Measurements from ENCODE around the gene KCNA5. TPM values are rescaled to one million over a fixed set of nuclear protein-coding genes. Genes with fewer than 3 reads are reported as not detected.

Gene KCNA5
- total RNA-seq, 3 donors from 2014 or later: 0.44 to 0.66 TPM; not detected in 1

DNA sequence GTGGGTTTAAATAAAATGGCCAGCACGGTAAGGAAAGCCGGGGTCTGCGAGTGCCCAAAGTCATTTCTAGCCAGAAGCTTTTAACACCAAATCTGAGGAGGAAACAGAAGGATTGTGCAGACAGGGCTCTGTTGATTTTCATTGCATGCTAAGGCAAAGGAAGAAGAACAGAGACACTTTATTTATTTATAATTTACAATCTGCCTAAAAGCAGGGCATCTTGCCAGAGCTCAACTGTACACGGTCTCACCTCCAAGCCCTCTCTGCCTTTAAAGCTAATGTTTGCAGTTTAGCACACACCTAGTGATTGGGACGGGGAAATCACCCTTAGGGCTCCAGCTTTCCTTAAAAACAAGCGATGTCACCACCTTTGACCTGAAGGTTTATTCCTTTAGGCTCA is 4.0 kb downstream of the KCNA5 start:
- Histone ChIP-seq H3K4me1 (no peaks in the 10 kb centered on the region), H3K36me3 (no peaks in the 10 kb centered on the region), H3K4me3 (no peak overlapping the region), H3K27me3 (peaks cover 0 to 46% of the 10 kb centered on the region in 2 donors), H3K9me3 (no peaks in the 10 kb centered on the region), H3K27ac (no peak overlapping the region)
- TF ChIP-seq POLR2AphosphoS5 (IDR thresholded peaks at IDR 0.05): no peak
- no peak for TF ChIP-seq POLR2A (IDR thresholded peaks at IDR 0.05)
- TF ChIP-seq, protein P1, sequence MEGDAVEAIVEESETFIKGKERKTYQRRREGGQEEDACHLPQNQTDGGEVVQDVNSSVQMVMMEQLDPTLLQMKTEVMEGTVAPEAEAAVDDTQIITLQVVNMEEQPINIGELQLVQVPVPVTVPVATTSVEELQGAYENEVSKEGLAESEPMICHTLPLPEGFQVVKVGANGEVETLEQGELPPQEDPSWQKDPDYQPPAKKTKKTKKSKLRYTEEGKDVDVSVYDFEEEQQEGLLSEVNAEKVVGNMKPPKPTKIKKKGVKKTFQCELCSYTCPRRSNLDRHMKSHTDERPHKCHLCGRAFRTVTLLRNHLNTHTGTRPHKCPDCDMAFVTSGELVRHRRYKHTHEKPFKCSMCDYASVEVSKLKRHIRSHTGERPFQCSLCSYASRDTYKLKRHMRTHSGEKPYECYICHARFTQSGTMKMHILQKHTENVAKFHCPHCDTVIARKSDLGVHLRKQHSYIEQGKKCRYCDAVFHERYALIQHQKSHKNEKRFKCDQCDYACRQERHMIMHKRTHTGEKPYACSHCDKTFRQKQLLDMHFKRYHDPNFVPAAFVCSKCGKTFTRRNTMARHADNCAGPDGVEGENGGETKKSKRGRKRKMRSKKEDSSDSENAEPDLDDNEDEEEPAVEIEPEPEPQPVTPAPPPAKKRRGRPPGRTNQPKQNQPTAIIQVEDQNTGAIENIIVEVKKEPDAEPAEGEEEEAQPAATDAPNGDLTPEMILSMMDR (IDR thresholded peaks at IDR 0.05): no peak
- intact Hi-C loops (cut with DNase I; ENCODE audit: low total_unique reads): no loop called here
- DNase-seq (ENCODE audit: low spot score in 2 of 2): no peak

DNA sequence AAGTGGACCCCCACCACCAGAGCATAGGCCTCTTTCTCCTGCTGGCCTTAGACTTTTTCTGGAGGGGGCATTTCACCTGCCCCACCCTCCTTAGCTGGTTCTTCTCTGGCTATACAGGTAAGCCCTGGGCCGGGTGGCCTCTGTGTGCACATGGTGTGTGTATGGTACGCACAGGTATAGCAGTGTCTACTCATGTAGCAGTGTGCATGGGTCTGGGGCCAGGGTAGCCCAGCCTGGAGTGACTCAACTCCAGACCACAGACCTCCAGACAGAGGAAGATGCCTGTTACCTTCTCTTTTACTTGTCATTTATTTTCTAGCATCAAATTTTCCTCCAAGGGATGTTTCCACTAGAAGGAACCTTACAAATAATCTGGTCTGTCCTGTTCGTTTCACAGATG is 6.9 kb downstream of the KCNA5 start:
- Histone ChIP-seq H3K4me3 (no peak overlapping the region), H3K4me1 (no peaks in the 10 kb centered on the region), H3K27ac (no peak overlapping the region), H3K9me3 (no peaks in the 10 kb centered on the region), H3K36me3 (no peaks in the 10 kb centered on the region), H3K27me3 (peaks cover 0 to 20% of the 10 kb centered on the region in 2 donors)
- DNase-seq (ENCODE audit: low spot score in 2 of 2): no peak
- intact Hi-C loops (cut with DNase I; ENCODE audit: low total_unique reads): no loop called here
- TF ChIP-seq POLR2A (IDR thresholded peaks at IDR 0.05): no peak
- TF ChIP-seq, protein P1 (IDR thresholded peaks at IDR 0.05): no peak
- no peak for TF ChIP-seq POLR2AphosphoS5 (IDR thresholded peaks at IDR 0.05)

DNA sequence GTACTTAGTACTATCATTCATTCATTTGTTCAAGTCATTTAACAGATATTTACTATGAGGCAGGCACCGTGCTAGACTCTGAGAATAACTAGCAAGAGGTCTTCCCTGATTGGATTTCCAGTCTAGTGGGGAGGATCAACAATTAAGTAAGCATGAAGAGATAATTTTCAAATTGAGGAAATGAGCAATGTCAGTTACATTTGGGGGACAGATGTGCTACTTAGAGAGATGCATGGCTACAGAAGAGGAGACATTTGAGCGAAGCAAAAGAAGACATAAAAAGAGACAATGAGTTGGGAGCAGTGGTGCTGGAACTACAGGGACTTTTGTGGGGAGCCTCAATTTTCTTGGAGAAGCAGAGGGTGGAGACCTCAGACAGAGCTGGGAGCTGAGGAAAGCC is 7.7 kb downstream of the KCNA5 start:
- Histone ChIP-seq H3K27ac (no peak overlapping the region), H3K36me3 (no peaks in the 10 kb centered on the region), H3K4me1 (no peaks in the 10 kb centered on the region), H3K4me3 (no peak overlapping the region), H3K27me3 (peaks cover 0 to 12% of the 10 kb centered on the region in 2 donors), H3K9me3 (no peaks in the 10 kb centered on the region)
- TF ChIP-seq POLR2A (IDR thresholded peaks at IDR 0.05) (no peak), POLR2AphosphoS5 (IDR thresholded peaks at IDR 0.05) (no peak)
- TF ChIP-seq, protein P1 (IDR thresholded peaks at IDR 0.05): no peak
- no peak for DNase-seq (ENCODE audit: low spot score in 2 of 2)
- intact Hi-C loops (cut with DNase I; ENCODE audit: low total_unique reads): no loop called here

DNA sequence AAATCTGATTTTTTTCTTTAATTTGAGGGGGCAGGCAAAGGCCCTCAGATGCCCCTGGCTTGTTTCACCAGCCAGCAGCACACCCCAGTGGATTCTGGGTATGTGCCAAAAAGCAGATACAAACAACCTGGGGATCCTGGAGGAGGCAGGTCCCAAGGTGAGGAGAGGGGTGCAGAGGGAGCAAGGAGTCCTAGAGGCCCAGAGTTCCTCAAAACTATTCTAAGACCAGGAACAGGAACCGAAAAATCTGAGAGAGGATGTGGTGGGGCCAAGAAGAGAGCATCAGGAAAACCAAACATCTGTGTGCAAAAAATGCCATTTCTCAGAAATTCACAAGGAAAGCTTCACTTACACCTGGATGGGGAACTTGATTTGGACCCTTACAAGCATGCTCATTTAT is 8.2 kb downstream of the KCNA5 start:
- H3K9me3 ChIP-seq: no peaks in the 10 kb centered on the region
- intact Hi-C loops (cut with DNase I; ENCODE audit: low total_unique reads): no loop called here
- no peak overlapping the region for H3K27ac ChIP-seq
- TF ChIP-seq POLR2A (IDR thresholded peaks at IDR 0.05): no peak
- TF ChIP-seq, protein P1 (IDR thresholded peaks at IDR 0.05): no peak
- no peak for TF ChIP-seq POLR2AphosphoS5 (IDR thresholded peaks at IDR 0.05)
- H3K4me1 ChIP-seq: no peaks in the 10 kb centered on the region
- H3K36me3 ChIP-seq: no peaks in the 10 kb centered on the region
- no peak for DNase-seq (ENCODE audit: low spot score in 2 of 2)
- H3K4me3 ChIP-seq: no peak overlapping the region
- peaks cover 0 to 6% of the 10 kb centered on the region in 2 donors for H3K27me3 ChIP-seq

GRCh38 chr12:5052348-5052747 is 8.7 kb downstream of the KCNA5 start:
- Histone ChIP-seq H3K4me3 (no peak overlapping the region), H3K27me3 (peaks cover 0 to 3% of the 10 kb centered on the region in 2 donors), H3K4me1 (no peaks in the 10 kb centered on the region), H3K27ac (no peak overlapping the region), H3K9me3 (no peaks in the 10 kb centered on the region), H3K36me3 (no peaks in the 10 kb centered on the region)
- intact Hi-C loops (cut with DNase I; ENCODE audit: low total_unique reads): no loop called here
- no peak for TF ChIP-seq POLR2AphosphoS5 (IDR thresholded peaks at IDR 0.05)
- no peak for TF ChIP-seq POLR2A (IDR thresholded peaks at IDR 0.05)
- TF ChIP-seq, protein P1 (IDR thresholded peaks at IDR 0.05): no peak
- DNase-seq (ENCODE audit: low spot score in 2 of 2): no peak
